NCI-H1417 (cell line): Measurements from ENCODE around the gene NEK11.
A peak's percentile ranks its signal among the peaks of the same experiment; 100 is the strongest.
"Not testable (repeated sequence)": the region's sequence is repeated elsewhere in the genome, so short reads cannot be mapped to it uniquely, and the experiment has no call there.

ENCODE experiments used
- DNase-seq, 3 experiments: peaks; one replicate each; lab custom pipeline; 2025; lab: John Stamatoyannopoulos, UW

The NEK11 gene

GRCh38 chr3:131038326-131038725, 11.6 kb downstream of the NEK11 start:
- no peak for DNase-seq

DNA sequence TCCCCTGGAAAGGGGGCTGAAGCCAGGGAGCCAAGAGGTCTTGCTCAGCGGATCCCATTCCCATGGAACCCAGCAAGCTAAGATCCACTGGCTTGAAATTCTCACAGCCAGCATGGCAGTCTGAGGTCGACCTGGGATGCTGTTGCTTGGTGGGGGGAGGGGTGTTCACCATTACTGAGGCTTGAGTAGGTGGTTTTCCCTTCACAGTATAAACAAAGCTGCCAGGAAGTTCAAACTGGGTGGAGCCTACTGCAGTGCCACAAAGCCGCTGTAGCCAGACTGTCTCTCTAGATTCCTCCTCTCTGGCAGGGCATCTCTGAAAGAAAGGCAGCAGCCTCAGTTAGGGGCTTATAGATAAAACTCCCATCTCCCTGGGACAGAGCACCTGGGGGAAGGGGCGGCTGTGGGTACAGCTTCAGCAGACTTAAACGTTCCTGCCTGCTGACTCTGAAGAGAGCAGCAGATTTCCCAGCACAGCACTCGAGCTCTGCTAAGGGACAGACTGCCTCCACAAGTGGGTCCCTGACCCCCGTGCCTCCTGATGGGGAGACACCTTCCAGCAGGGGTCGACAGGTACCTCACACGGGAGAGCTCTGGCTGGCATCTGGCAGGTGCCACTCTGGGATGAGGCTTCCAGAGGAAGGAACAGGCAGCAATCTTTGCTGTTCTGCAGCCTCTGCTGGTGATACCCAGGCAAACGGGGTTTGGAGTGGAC, 15.8 kb downstream of the NEK11 start:
- DNase-seq: not testable (repeated sequence)

DNA sequence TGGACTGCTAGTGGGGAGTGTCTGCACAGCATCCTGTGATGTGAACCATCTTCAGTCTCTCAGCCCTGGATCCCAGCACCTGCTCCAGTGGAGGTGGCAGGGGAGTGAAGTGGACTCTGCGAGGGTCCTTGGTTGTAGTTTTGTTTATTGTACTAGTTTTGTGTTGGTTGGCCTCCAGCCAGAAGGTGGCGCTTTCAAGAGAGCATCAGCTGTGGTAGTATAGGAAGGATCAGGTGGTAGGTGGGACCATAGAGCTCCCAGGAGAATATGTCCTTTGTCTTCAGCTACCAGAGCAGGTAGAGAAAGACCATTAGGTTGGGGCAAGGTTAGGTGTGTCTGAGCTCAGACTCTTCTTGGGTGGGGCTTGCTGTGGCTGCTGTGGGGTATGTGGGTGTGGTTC, 20.9 kb downstream of the NEK11 start:
- peak in 1 of 3 experiments; percentile 18 for DNase-seq

GRCh38 chr3:131048030-131048429, 21.4 kb downstream of the NEK11 start:
- DNase-seq: peak in 1 of 3 experiments; percentile 22

- peak in 1 of 3 experiments; percentile 42 for DNase-seq
Measured at GRCh38 chr3:131050001-131050400, 23.3 kb downstream of the NEK11 start.

GRCh38 chr3:131053043-131053859, 26.6 kb downstream of the NEK11 start:
- peak in 1 of 3 experiments; percentile 32 for DNase-seq

DNA sequence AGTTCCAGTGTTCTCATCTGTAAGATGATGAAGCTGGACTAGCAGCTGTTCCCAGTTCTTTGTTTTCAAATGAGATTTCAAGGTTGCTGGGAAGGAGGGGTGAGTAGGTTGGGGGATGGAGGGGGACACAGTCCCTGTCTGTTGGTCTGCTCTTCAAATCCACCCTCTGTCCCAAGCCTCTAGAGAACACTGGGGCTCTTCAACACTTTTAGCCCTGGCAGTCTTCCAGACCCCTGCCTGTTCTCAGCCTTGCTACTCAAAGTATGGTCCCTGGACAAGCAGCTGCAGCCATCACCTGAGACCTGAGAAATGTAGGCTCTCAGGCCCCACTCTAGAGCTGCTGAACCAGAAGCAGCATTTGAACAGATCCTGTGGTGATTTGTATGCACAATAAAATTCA, 41.3 kb downstream of the NEK11 start:
- peak in 2 of 3 experiments; percentile 23 to 87 for DNase-seq

- no peak for DNase-seq
Measured at GRCh38 chr3:131072099-131072559, 45.5 kb downstream of the NEK11 start.

- DNase-seq: peak in 1 of 3 experiments; percentile 48
Measured at GRCh38 chr3:131072845-131073244, 46.2 kb downstream of the NEK11 start.

- peak in 2 of 3 experiments; percentile 16 to 40 for DNase-seq
Measured at GRCh38 chr3:131075632-131076328, 49.1 kb downstream of the NEK11 start.

GRCh38 chr3:131077904-131078303, 51.2 kb downstream of the NEK11 start:
- peak in 1 of 3 experiments; percentile 3 for DNase-seq

GRCh38 chr3:131079086-131079485, 52.4 kb downstream of the NEK11 start:
- DNase-seq: no peak

- DNase-seq: no peak
Measured at GRCh38 chr3:131081224-131081623, 54.5 kb downstream of the NEK11 start.

DNA sequence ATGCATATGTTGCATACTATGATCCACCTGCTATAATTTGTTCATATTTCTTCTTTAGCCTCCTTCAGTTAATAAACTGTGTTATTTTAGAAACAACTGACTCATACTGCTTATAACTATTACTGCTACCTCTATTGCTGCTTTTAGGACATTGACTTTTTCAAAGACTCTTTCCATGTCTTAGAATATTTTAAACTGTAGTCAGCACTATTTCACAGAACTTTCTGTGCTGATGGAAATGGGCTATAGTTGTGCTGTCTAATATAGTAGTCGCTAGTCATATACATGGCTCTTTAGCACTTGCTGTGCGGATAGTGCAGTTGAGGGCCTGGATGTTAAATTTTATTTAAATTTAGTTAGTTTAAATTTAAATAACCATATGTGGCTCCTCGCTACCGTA, 55.6 kb downstream of the NEK11 start:
- DNase-seq: no peak

GRCh38 chr3:131082871-131083863, 56.5 kb downstream of the NEK11 start:
- peak; percentile 88 to 96 (median 92) for DNase-seq

GRCh38 chr3:131091768-131092167, 65.1 kb downstream of the NEK11 start:
- DNase-seq: no peak

DNA sequence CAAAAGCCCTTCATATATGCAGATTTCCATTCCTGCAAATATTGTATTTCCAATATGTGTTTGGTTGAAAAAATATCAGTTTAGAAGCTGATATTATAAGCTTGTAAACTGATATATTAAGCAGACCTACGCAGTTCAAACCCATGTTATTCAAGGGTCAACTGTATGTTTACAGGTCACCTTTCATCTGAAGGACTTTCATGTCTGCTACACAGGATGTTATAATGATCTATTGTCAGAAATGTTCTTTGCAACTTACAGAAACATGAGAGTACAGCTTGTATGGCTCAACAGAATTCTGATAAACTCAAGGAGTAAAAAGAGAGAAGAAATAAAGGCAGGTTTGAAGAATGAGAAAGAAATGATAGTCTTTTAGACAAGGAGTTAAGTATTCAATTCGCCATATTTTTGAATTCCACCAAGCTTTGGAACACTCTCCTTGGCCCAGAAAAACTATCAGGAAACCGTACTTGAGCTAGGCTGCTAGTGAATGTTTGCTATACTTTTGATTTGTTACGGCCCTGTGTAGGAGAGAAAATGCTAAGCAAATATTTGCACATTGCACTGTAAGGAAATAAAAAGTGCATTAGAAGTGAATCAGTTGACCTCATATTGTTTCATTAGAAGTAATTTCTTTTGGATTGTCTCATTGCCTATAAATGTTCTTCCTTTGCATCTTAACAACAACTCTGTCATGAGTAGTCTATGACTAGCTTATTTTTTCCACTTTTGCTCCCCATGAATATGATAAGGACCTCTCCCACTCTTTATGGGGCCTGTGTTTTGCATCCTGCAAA, 81.2 kb downstream of the NEK11 start:
- DNase-seq: peak in 2 of 3 experiments; percentile 14 to 54

GRCh38 chr3:131109156-131109555, 82.5 kb downstream of the NEK11 start:
- DNase-seq: no peak

DNA sequence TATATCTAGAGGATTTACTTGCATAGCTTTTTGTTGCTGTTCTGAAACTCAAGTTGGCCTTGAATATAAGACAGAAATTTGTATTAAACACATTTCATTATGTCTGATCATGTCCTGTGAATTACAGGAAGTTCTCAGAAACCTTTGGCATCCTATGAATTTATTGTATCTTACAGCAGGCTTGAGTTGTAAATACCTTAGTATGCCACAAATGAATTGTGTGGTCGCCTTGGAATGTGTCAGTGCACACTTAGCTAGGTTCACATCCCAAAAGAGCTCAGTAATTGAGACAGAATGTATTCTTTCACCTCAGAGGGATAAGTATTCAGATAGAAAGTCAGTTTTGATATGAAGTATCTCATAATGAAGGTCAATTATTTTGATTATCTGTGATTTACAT, 83.4 kb downstream of the NEK11 start:
- DNase-seq: no peak

DNA sequence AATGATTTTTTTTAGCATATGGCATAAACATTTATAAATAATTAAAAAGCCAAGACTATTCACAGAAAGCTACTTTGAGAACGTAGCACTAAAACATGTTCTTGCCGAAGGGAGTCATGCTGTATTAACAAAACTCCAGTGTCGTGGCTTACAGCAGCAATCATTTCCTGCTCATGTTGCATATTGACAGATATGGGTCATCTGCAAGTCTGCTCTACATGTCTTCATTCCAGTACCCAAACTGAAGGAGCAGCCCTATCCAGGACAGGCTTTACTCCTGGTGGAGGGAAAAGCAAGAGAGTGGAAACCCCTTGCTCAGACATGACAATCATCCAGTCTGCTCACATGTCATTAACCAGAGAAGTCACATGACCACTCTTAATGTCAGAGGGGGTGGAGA, 87.6 kb downstream of the NEK11 start:
- no peak for DNase-seq
